GM12878 (cell line): ENCODE data around the gene SMIM7. TPM values are rescaled to one million over a fixed set of nuclear protein-coding genes. Genes with fewer than 3 reads are reported as not detected.
A peak's percentile ranks its signal among the peaks of the same experiment; 100 is the strongest.
"Not testable (repeated sequence)": the region's sequence is repeated elsewhere in the genome, so short reads cannot be mapped to it uniquely, and the experiment has no call there.

Experiments used
- ATAC-seq: fragments of 200-7000 bp; cut with Tn5 transposase; 3 replicates; pipeline ENCODE4 v1.9.1; 2020; ENCODE audit warnings: mild to moderate bottlenecking, moderate library complexity
- BruUV-seq: library from RNA; stranded (reverse); fragments of 400-500 nt; replicated peaks from 2 replicates; lab custom pipeline; 2021; lab: Mats Ljungman, UMichigan
- CTCF ChIA-PET: fragments of 300-600 bp; sonication (Branson Sonifier 250); formaldehyde crosslinking; extraction: SDS; loops from one replicate; lab custom pipeline; 2021; ENCODE audit warnings: inconsistent platforms; lab: Yijun Ruan, JAX
- POLR2A ChIA-PET: fragments of 350-600 bp; formaldehyde crosslinking; extraction: SDS; loops from one replicate; lab custom pipeline; 2021; ENCODE audit warnings: inconsistent platforms; lab: Charles Lee
- RAD21 ChIA-PET: fragments of 300-600 bp; sonication (Branson Sonifier 250); formaldehyde crosslinking; loops from one replicate; lab custom pipeline; 2023; ENCODE audit warnings: antibody characterized with exemption; ENCODE audit not compliant: unreplicated experiment; lab: Charles Lee
- SMC1A ChIA-PET: fragments of 300-600 bp; sonication (Branson Sonifier 250); formaldehyde crosslinking; loops from one replicate; lab custom pipeline; 2023; ENCODE audit not compliant: unreplicated experiment, uncharacterized antibody; lab: Charles Lee
- DNase-seq: peaks from one replicate; pipeline ENCODE4 v3.0.0-alpha.2; 2011; ENCODE audit warnings: low read depth, low spot score
- FAIRE-seq: peaks from 3 replicates; lab custom pipeline; 2011; peaks lifted over from hg19 to GRCh38; lab: Jason Lieb, UNC
- H2AFZ ChIP-seq: 2 replicates; pipeline ENCODE4 v1.6.0; 2011; ENCODE audit warnings: low read depth, low read length, control low read depth; ENCODE audit not compliant: control insufficient read depth
- H3K27ac ChIP-seq: 2 replicates; pipeline ENCODE4 v1.5.1; 2011; ENCODE audit warnings: control low read depth; ENCODE audit not compliant: control insufficient read depth, insufficient read depth
- H3K27me3 ChIP-seq, 2 experiments: replicated peaks in 1 of 2; 2 replicates each; pipeline versions ENCODE4 v1.6.0 to v1.6.1; 2011; ENCODE audit warnings: low read length in 1 of 2; ENCODE audit not compliant: control insufficient read depth in 2 of 2, insufficient read depth in 2 of 2
- H3K36me3 ChIP-seq, 2 experiments: 2 replicates each; pipeline ENCODE4 v1.5.1; 2011; ENCODE audit warnings: low read length in 1 of 2; ENCODE audit not compliant: control insufficient read depth in 2 of 2, insufficient read depth in 2 of 2
- H3K4me1 ChIP-seq: 2 replicates; pipeline ENCODE4 v1.6.1; 2011; ENCODE audit warnings: mild to moderate bottlenecking, low read length, moderate library complexity, mixed read lengths; ENCODE audit not compliant: control insufficient read depth, insufficient read depth
- H3K4me2 ChIP-seq: 2 replicates; pipeline ENCODE4 v1.6.0; 2011; ENCODE audit warnings: control low read depth; ENCODE audit not compliant: control insufficient read depth, insufficient read depth
- H3K4me3 ChIP-seq: fragments of 200-600 bp; sonication (generic); 2 replicates; pipeline ENCODE4 v1.5.1; 2016
- H3K79me2 ChIP-seq: 2 replicates; pipeline ENCODE4 v1.6.0; 2011; ENCODE audit warnings: low read length; ENCODE audit not compliant: control insufficient read depth, insufficient read depth
- H3K9ac ChIP-seq: 2 replicates; pipeline ENCODE4 v1.8.0; 2011; ENCODE audit warnings: low read length, control low read depth, mixed read lengths; ENCODE audit not compliant: control insufficient read depth, insufficient read depth
- H3K9me3 ChIP-seq: replicated peaks from 3 replicates; pipeline ENCODE4 v1.5.1; 2011; ENCODE audit warnings: mild to moderate bottlenecking, low read length; ENCODE audit not compliant: control insufficient read depth, insufficient read depth
- H4K20me1 ChIP-seq: 2 replicates; pipeline ENCODE4 v1.6.0; 2011; ENCODE audit not compliant: control insufficient read depth, insufficient read depth
- POLR2A ChIP-seq: IDR thresholded peaks from 2 replicates; pipeline ENCODE4 v1.6.1; 2011; ENCODE audit warnings: low read depth, mild to moderate bottlenecking, low read length
- TCF7 ChIP-seq: IDR thresholded peaks from 2 replicates; pipeline ENCODE4 v1.6.1; 2014; ENCODE audit warnings: antibody characterized with exemption, borderline replicate concordance
- WGBS: methylation state at CpG from one replicate; pipeline ENCODE4 v1.1.6; 2016; ENCODE audit warnings: low lambda C conversion rate; ENCODE audit not compliant: insufficient replicate concordance, insufficient coverage; ENCODE audit errors: missing lambda C conversion rate; 5-methylcytosine and 5-hydroxymethylcytosine counted together
- in situ Hi-C: fragments of 300-500 bp; cut with MboI; formaldehyde crosslinking; loops from 9 replicates; pipeline ENCODE4 v1.14.3; 2018; ENCODE audit warnings: mixed read lengths
- intact Hi-C: fragments of 100-400 bp; cut with micrococcal nuclease; formaldehyde crosslinking; loops from one replicate; pipeline ENCODE4 v1.14.2; 2022; ENCODE audit not compliant: unreplicated experiment
- polyA plus RNA-seq, 11 experiments: library from polyadenylated mRNA; depleted of rRNA in 4 of 11; unstranded in 6 of 11; stranded (reverse) in 5 of 11; fragments of >200 nt; fragmentation: Nextera tagmentation in 4 of 11; fragmentation: Illumina TruSeq in 1 of 11; extraction: Ambion mirVana in 4 of 11; extraction: Trizol in 1 of 11; gene quantifications; 1 replicate in 1 of 11; 2 replicates in 10 of 11; pipeline versions ENCODE4 v1.2.1 to v1.2.3, GENCODE V29; 2011 to 2016; ENCODE audit warnings: inconsistent platforms in 2 of 11, missing spikeins in 2 of 11, low read depth in 1 of 11
- total RNA-seq, 4 experiments: library from RNA; depleted of rRNA in 3 of 4; stranded (reverse); fragments of >200 nt in 3 of 4; fragmentation: Illumina TruSeq in 1 of 4; extraction: Trizol in 1 of 4; gene quantifications; 2 replicates each; pipeline versions ENCODE4 v1.2.1 to v1.2.3, GENCODE V29; 2013 to 2021

The SMIM7 gene
- total and polyA plus RNA-seq, 10 of the 15 experiments (the other 5 are each of a cell fraction or from before 2014, with no cell fraction given) = 45.7 to 170 (median 70.8) TPM

DNA sequence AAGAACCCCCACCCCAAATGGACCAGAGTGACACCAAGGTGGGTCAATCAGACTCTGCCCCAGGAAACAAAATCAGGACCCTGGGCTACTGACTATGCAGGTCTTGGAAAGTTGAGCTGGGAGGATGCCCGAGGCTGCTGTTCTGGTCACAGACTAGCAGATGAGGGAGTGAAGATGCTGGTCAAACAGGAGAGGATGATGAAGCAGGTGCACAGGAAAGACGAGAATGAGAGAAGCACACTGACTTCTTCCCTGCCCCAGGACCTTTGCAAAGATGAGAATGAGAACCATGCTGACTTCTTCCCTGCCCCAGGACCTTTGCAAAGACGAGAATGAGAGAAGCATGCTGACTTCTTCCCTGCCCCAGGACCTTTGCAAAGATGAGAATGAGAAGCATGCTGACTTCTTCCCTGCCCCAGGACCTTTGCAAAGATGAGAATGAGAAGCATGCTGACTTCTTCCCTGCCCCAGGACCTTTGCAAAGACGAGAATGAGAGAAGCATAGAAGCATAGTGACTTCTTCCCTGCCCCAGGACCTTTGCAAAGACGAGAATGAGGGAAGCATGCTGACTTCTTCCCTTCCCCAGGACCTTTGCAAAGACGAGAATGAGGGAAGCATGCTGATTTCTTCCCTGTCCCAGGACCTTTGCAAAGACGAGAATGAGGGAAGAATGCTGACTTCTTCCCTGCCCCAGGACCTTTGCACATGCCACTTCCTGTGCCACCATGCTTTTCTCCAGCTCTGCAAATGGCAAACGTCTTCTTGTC, 8.3 kb downstream of the SMIM7 start:
- DNase-seq, H3K9ac ChIP-seq, H3K27me3 ChIP-seq, CTCF ChIA-PET, H3K4me1 ChIP-seq, H3K4me2 ChIP-seq, H3K79me2 ChIP-seq, intact Hi-C loops, H4K20me1 ChIP-seq, H3K4me3 ChIP-seq, RAD21 ChIA-PET, in situ Hi-C loops, ATAC-seq, BruUV-seq, FAIRE-seq, H3K9me3 ChIP-seq, SMC1A ChIA-PET, H2AFZ ChIP-seq, H3K27ac ChIP-seq: not testable (repeated sequence)
- POLR2A ChIA-PET = interaction anchor here (0.6 kb wide), 1 partner anchor 10 kb away, joined by 4 read pairs; no protein-coding TSS in a partner anchor
- H3K36me3 ChIP-seq = peaks cover 13 to 34% of the 10 kb centered on the region in 2 experiments
- WGBS = 90% methylated on average over 8 of the region's 8 CpGs

- POLR2A ChIA-PET = interaction anchor here (0.7 kb wide), 1 partner anchor 584 kb away, joined by 5 read pairs; no protein-coding TSS in a partner anchor
- intact Hi-C loops (no loop called here), in situ Hi-C loops (no loop called here)
- Histone ChIP-seq H3K36me3 (peaks cover 13 to 34% of the 10 kb centered on the region in 2 experiments), H4K20me1 (0 out of 2 replicates have a peak, but pooled peaks cover 4% of the 10 kb centered on the region), H3K79me2 (peaks cover 5% of the 10 kb centered on the region), H3K27ac (no peak overlapping the region), H3K4me2 (no peak overlapping the region), H3K27me3 (no peaks in the 10 kb centered on the region), H2AFZ (no peak overlapping the region), H3K9ac (no peak overlapping the region), H3K4me1 (0 out of 2 replicates have a peak, but pooled peaks cover 2% of the 10 kb centered on the region), H3K9me3 (no peaks in the 10 kb centered on the region), H3K4me3 (no peak overlapping the region)
- RAD21 ChIA-PET = no interaction called here
- BruUV-seq = no TSS peak
- DNase-seq (no peak), ATAC-seq (peak; percentile 31; the same call in 2 of the 3 replicates), FAIRE-seq (no peak)
- SMC1A ChIA-PET = interaction anchor here (0.7 kb wide), 1 partner anchor 13 kb away, joined by 3 read pairs; no protein-coding TSS in a partner anchor
- TF ChIP-seq POLR2A (peak; percentile 50; the same call in 1 of the 2 replicates), TCF7 (no peak)
- 71% methylated on average over 2 of the region's 2 CpGs for WGBS
- CTCF ChIA-PET = no interaction called here
Measured at GRCh38 chr19:16650821-16651220, 9.1 kb downstream of the SMIM7 start.
